GM18505 (cell line): ENCODE measurements around the gene IL1RAPL1.

ENCODE experiments used
- ATAC-seq: cut with Tn5 transposase; IDR thresholded peaks from one replicate; pipeline ENCODE4 v1.9.1; 2021; ENCODE audit not compliant: unreplicated experiment
- POLR2A ChIP-seq: IDR thresholded peaks from 4 replicates; pipeline ENCODE4 v1.6.1; 2011; ENCODE audit warnings: borderline replicate concordance; ENCODE audit not compliant: insufficient read depth, insufficient read length; ENCODE audit errors: extremely low read depth

Gene IL1RAPL1

DNA sequence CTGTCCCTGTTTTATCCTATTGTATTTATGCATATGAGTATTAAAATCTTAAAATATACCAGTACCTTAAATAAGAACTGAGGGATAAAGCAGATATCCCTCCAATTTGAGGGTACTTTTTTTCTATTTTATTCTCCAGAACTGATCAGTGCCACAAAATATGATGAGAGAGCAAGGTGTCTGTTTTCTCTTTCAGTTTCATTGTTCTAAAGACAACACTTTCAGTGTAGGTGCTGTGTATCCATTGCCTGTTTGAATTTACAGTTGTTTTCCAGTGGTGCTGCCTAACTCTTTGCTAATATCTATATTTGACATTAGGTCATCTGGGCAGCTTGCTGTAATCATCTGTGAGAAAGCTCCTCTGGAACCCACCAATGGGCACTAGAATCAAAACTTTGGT, 394.7 kb downstream of the IL1RAPL1 start:
- no peak for ATAC-seq
- TF ChIP-seq POLR2A, result no peak

DNA sequence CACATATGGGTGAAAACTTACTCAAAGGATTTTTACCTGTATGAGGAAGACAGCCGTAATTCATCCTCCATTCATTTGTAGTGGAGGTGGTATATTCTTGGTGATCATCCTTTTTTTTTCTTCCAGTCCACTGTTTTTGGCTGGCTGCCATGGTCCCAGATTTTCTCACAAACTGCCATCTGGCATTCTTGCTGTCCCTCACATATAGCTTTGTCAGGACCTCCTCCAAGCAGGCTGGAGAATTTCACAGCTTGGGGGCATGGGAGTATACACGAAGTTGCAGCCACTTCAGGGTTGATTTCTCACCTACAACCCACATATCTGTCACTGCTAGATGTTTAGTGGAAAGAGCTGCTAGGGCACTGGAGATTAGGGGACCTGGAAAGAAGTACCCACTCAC, 401.0 kb downstream of the IL1RAPL1 start:
- no peak for TF ChIP-seq POLR2A
- ATAC-seq, result no peak

DNA sequence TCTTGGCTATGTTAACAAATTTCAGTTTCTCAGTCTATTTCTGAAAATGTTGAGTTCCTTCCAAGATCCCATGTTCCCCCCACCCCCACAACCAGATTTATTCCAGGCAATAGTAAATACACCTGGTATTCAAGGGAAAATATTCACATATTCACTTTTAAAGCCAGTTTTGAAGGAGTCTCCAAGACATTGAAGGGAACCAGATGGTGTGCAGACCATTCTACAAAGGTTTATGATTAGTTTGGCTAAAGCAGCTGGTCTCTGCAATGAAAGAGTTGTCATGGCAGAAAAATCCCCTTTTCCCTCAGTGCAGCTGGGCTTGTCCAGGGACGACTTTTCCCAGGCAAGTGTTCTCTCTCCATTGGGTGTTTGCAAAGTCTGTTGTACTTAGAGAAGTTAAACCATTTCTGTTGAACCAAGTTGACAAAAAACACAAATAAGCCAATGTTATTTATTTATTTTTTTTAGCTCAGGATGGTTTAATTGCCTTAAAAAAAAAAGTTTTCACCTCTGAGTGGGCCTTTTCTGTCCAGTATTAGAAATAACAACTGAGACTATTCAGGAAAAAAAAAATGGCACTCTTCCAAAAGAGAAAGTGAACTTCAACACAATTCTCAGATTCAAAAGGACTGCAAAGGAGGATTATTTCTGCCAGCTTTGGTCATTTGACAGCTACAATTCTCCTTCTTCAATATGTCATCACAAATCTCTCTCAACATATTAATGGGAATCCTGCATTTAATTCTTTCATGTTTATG, 410.6 kb downstream of the IL1RAPL1 start:
- TF ChIP-seq POLR2A, result no peak
- ATAC-seq, result no peak

DNA sequence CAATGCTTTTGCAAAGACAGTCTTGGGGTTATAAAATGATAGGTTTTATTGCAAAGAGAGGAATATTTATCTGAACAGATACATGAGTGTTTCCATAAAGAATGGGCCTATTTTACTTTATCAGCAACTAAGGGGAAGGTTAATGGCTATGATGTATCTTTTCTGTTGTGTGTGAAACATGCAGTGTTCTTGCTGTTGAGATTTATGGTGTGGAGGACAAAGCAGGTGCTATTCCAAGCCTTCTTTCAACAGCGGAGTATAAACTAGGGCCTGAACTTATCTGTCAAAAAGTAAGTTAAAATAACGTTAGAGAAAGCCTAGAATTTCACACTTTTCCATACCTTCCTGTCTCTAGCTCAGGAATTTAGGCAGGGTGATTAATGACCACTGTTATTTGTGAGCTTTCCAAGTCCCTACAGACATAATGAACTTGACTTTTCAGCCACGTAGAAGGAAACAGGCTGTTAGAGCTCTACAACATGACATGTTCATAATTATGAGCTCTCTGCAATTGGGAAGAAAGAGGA, 411.4 kb downstream of the IL1RAPL1 start:
- no peak for ATAC-seq

DNA sequence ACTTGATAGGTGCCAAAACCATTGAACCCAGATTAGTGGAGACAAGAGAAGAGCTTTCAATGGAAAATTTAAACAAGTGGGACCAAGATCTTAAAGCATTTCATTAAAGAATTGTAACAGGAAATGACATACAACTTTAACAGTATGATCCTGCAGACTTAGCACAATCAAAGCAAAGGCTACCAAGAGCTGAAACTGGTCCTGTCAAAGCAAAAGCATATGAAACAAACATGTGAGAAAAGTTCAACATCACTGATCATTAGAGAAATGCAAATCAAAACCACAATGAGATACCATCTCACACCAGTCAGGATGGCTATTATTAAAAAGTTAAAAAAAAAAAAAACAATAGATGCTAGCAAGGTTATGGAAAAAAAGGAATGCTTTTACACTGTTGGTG, 425.6 kb downstream of the IL1RAPL1 start:
- TF ChIP-seq POLR2A, result no peak
- ATAC-seq, result no peak

More for the DNA sequence above, 411.4 kb downstream of the IL1RAPL1 start:
- TF ChIP-seq POLR2A, result no peak

DNA sequence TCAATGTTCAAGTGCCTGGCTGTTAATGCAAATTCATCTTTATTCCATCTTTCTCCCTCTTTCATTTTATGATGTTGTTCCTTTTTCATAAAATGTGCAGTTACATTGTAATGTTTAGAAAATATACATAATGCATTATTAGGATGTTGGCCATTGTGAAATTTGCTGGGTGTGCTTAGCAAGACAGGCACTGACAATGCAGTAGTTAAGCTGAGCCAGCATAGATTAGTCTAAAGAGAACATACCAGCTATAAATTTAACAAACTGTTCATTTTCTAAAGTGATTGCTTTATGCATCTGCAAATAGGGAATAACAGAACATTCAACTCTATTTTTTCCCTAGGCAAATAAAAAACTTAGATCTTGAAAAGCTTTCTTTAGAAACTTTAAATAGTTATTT, 436.0 kb downstream of the IL1RAPL1 start:
- TF ChIP-seq POLR2A, result no peak
- ATAC-seq, result no peak

DNA sequence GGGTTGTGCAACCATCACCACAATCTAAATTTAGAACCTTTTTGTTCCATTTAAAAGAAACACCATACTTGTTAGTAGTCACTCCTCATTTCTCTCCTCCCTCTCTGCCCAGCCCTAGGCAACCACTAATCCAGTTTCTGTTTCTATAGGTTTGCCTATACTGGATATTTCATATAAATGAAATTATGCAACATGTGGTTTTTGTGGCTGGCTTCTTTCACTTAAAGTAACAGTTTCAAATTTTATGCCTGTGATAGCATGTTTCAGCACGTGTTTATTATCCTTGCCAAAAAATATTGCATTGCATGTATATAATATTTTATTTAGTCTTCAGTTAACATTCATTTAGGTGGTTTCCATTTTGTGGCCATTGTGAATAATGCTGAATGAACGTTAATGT, 437.6 kb downstream of the IL1RAPL1 start:
- no peak for TF ChIP-seq POLR2A
- ATAC-seq, result no peak

DNA sequence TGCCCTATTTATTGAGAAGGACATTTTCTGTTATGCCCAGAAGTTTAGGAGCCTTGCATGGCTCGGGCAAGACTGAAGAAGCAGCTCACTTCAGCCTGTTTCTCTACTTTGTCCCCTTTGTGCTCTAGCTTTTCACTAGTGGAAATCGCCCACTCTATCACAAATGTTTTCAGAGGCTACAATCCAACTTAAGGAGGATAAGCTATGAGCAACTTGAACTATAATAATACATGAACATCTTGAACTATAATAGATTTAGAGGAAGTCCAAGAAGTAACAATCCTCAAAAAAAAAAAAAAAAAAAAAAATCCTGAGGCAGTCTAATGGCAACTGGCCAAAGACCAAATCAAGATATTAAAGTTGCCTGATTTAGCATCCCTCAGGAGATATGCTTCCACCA, 452.3 kb downstream of the IL1RAPL1 start:
- TF ChIP-seq POLR2A, result no peak
- ATAC-seq, result no peak

DNA sequence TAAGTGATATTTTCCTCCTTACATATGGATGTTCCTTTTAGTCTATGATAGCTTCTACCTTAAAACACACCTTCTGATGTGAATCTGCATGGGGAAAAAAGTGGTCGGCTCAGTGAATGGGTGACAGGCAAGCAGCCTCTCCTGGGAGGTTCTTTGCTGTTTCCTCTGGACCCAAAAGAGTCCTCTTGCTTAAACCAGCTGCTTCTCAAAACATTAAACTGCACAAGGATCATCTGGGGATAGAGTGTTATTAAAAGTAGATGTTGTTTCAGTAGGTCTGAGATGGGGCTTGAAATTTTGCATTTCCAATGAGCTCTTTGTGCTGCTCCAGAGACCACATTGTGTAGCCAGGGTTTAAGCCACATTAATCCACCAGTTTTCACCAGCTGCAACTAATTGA, 452.9 kb downstream of the IL1RAPL1 start:
- TF ChIP-seq POLR2A, result no peak

DNA sequence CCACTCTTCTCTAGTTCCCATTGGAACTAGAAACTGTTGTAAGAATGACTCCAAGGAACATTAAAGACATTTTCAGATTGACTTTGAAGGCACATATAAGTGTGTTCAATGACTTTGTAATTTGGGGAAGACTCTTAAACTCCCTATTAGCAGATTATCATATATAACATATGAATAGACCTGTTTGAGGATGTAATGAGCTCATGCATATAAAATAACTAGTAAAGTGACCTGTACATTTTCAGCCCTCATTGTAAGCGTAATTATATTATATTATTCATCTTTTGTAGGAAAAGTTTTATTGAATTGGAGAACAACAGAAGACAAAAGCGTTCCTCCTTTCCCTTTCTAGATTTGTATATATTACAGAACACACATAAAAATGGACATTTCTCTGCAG, 455.1 kb downstream of the IL1RAPL1 start:
- ATAC-seq, result no peak
- no peak for TF ChIP-seq POLR2A

More for the DNA sequence above, 452.9 kb downstream of the IL1RAPL1 start:
- ATAC-seq, result no peak

DNA sequence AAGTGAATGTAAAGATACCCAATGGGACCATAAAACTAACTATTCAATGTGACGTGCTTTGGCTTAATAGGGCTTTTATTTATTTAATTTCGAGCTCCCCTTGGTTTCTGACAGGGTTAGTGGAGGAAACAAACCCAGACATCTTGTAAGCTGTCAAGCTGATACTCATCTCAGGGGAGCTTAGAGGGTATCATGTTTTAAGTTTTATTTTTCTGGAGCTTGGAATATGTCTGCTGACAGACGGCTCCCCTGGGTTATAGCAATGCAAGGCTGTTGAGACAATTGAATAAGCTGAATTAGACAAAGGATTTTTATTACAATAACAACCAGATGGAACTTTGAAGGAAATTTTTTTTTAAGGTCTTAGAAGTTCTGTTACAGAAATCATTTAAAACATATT, 456.5 kb downstream of the IL1RAPL1 start:
- ATAC-seq, result no peak
- TF ChIP-seq POLR2A, result no peak

DNA sequence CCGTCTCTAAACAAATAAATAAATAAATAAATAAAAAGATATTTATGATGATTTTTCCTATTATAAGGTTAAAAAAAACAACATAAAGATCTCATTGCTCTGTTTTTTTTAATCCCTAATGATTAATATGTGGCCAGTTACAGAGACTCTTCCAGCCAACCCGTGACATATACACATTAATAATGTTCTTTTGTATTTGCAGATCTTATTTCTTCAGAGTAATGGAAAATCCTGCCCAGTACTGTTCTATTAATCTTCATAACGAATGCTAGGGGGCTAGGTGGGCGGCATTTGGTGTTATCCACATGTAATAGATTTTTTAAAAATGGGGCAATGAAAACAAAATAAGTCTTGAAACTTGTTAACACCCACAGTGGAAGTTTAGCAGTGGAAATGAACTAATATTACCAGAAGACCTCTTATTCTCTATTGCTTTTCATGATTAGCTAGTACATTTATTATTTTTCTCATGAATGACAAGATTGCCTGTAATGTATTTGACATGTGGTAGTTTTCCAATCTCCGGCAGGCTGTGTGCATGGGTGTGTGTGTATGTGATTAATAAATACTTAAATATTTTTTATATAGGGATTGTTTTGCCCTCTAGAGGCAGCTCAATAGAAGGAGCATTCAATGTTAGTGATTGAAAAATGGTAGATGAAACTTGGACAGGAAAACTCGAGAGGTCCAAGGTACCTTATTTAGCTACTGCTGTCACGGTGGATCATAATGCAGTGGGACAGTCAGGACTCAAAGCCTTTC, 457.4 kb downstream of the IL1RAPL1 start:
- no peak for ATAC-seq
- TF ChIP-seq POLR2A, result no peak

DNA sequence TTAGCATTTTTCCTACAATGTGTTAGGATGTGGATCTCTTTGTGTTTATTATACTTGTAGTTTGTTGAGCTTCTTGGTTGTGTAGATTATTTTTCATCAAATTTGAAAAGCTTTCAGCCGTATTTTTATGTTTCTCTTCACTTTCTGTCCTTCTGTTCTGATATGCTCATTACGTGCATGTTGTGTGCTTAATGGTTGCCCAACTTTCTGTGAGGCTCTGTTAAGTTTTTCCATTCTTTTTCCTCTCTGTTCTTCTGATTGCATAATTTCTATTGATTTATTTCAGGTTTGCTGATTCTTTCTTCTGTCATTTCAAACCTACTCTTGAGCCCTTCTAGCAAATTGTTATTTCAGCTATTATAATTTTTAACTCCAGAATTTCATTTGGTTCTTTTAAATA, 478.2 kb downstream of the IL1RAPL1 start:
- no peak for TF ChIP-seq POLR2A
- no peak for ATAC-seq

DNA sequence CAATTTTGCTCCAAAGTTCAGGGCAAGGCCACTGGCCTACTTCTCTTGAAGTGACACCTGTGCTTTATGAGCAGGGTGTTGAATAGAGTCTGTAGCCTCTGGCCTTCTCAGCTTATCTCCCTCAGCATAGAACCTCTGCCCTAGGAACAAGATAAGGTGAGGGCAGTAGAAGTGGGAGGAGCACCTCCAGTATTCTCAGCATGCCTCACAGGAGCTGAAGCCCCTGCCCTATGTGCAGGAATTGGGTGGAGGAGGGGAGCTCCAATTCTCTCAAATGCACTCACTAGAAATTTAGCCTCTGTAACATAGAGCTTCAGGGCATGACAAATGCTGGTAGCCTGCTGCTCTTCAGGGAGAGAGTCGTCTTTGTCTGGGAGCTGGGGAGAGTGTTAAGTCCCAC, 479.3 kb downstream of the IL1RAPL1 start:
- TF ChIP-seq POLR2A, result no peak
- no peak for ATAC-seq
